ENCODE data around the gene SIRT1.

DNA sequence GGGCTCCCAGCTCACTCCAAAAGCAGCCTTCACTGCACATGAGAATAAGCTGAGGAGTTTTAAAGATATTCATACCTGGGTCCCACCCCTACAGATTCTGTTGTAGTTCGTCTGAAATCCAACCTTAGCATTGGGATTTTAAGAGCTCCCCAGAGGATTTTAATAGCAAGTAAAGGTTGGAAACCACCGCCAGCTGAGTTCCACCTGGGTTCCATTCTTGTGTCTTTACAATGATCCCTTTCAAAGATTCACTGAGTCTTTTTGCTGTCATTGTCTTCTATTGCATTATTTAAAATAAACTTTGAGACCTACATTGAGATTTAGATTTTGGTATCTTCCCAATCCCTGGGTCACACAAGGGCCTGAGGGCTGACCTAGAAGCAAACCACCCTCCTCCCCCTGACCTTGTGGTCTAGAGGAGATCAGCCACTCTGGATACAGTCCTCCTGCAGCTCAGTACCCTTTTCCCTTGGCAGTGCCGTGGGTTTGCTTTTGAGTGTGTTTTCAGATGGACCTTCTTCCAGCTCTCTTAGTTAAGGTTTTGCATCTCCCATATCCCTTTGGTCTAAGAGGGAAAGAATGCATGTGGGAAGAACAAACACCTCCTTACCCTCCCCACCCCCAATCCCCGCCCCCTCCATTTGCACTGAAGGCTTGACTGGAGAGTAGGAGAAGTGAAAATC, 22.6 kb upstream of the SIRT1 start:
- TF ChIP-seq MYC (IDR thresholded peaks at IDR 0.05; ENCODE audit: low read depth, low read length) (no peak), CTCF (IDR thresholded peaks at IDR 0.05; ENCODE audit: extremely low read depth in 1 of 2, insufficient read depth in 1 of 2, low read depth in 1 of 2, low read length in 2 of 2) (no peak), POLR2A (IDR thresholded peaks at IDR 0.05; ENCODE audit: low read depth, low read length) (no peak), JUN (IDR thresholded peaks at IDR 0.05; ENCODE audit: borderline replicate concordance, insufficient read depth, insufficient read length, low read depth) (no peak), EZH2 (IDR thresholded peaks at IDR 0.05; ENCODE audit: borderline replicate concordance, low read depth, low read length, severe bottlenecking) (no peak), POLR2AphosphoS5 (IDR thresholded peaks at IDR 0.05; ENCODE audit: insufficient read depth, low read depth, low read length) (no peak), FOS (IDR thresholded peaks at IDR 0.05; ENCODE audit: borderline replicate concordance, insufficient read depth, low read length) (no peak)

Measured in endothelial cell of umbilical vein (primary cell).